Fibroblast of lung (primary cell): ENCODE data around the gene PKDCC.

Experiments used
- CTCF ChIP-seq, 2 donors: IDR thresholded peaks in 1 of 2; conservative IDR thresholded peaks in 1 of 2; 1 replicate in 1 of 2; 2 replicates in 1 of 2; pipeline ENCODE4 v1.5.1; 2011 to 2012; ENCODE audit warnings: low read length in 2 of 2, control low read depth in 1 of 2, inconsistent platforms in 1 of 2, low read depth in 1 of 2, mild to moderate bottlenecking in 1 of 2
- EZH2 ChIP-seq: IDR thresholded peaks from 2 replicates; pipeline ENCODE4 v1.5.1; 2012; ENCODE audit warnings: low read length, control low read depth, mild to moderate bottlenecking; ENCODE audit errors: missing control alignments

GRCh38 chr2:42012651-42013050 is 35.2 kb upstream of the PKDCC start:
- TF ChIP-seq CTCF (conservative IDR thresholded peaks at IDR 0.05 in 1 of 2, IDR thresholded peaks at IDR 0.05 in 1 of 2; ENCODE audit: low read depth in 1 of 2, low read length in 2 of 2) = no peak
- TF ChIP-seq EZH2 = no peak
